GM19455 (cell line): ENCODE data around the gene GPR42.
"Not testable (repeated sequence)": the region's sequence is repeated elsewhere in the genome, so short reads cannot be mapped to it uniquely, and the experiment has no call there.

Experiments
- ATAC-seq: cut with Tn5 transposase; IDR thresholded peaks from one replicate; pipeline ENCODE4 v1.9.1; 2021; ENCODE audit not compliant: unreplicated experiment

Gene GPR42

DNA sequence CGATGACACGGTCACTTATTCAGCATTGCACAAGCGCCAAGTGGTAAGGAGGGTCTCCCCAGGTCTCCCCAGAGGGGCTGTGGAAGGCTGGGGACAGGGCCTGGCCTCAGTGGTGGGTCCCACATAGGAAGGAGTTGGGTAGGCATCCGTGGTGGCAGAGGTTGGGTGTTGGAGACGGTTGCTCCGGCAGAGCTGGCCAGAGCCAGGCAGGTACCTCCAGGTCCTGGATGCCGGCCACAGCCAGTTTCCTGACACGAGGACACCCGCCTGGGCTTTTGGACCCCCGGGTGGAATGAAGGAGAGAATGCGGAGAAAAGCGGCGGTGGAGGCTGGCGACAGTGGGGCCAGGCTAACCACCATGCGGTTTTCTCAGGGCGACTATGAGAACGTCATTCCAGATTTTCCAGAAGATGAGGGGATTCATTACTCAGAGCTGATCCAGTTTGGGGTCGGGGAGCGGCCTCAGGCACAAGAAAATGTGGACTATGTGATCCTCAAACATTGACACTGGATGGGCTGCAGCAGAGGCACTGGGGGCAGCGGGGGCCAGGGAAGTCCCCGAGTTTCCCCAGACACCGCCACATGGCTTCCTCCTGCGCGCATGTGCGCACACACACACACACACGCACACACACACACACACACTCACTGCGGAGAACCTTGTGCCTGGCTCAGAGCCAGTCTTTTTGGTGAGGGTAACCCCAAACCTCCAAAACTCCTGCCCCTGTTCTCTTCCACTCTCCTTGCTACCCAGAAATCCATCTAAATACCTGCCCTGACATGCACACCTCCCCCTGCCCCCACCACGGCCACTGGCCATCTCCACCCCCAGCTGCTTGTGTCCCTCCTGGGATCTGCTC, 24.4 kb upstream of the GPR42 start:
- ATAC-seq, result no peak

DNA sequence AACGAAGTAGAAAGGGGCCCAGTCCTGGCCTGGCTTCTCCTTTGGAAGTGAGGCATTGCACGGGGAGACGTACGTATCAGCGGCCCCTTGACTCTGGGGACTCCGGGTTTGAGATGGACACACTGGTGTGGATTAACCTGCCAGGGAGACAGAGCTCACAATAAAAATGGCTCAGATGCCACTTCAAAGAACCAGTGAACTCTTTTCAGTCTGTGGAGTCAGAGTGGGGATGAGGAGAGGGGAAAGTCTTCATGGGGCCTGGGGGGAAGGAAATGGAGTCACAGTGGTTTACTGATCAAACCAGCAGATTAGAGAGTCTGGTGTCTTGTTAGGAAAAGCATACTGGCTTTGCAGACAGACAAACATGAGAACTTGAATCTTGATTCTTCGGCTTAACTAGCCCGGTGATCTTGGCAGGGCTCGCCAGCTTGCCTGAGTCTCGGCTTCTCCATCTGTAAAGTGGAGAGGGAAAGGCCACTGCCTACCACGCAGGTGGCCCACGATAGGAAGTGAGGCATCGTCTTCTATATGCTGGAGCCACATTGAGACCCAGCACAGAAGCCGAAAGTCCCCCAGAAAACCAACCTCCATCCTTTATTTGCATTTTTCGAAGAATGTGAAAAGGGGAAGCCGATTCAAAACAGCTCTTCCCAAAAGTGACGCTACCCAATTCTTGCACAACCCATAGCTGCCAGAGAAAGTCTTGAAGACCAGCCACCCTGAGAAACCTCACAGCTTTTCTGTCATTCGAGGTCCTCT, 23.5 kb upstream of the GPR42 start, which contains the start of gene FFAR1:
FFAR1 (plus strand) TSS at position 732 of the 759 bp plus-strand sequence. CDS start 3,650 bp downstream, outside the sequence.
- ATAC-seq, result peak; percentile 54

DNA sequence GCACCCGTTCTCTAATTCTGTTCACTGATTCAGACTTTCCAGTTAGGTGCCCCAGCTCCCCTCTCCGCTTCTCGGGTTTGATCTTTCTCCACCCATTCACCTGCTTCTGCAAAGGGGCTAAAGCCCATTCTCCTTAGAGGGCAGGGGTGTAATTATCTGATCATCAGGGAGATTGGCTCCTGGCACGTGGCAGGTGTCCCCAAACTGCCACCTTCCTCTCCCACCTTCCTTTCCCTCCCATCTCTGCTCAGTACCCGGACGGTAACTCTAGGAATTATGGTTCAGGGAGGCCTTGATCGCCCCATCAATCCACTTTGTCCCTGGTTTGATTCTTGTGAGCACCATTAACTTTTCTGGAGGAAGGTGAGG, 23.0 kb upstream of the GPR42 start:
- no peak for ATAC-seq

GRCh38 chr19:35348911-35349611, 21.8 kb upstream of the GPR42 start:
- no peak for ATAC-seq

GRCh38 chr19:35349614-35350521, 21.0 kb upstream of the GPR42 start:
- no peak for ATAC-seq

DNA sequence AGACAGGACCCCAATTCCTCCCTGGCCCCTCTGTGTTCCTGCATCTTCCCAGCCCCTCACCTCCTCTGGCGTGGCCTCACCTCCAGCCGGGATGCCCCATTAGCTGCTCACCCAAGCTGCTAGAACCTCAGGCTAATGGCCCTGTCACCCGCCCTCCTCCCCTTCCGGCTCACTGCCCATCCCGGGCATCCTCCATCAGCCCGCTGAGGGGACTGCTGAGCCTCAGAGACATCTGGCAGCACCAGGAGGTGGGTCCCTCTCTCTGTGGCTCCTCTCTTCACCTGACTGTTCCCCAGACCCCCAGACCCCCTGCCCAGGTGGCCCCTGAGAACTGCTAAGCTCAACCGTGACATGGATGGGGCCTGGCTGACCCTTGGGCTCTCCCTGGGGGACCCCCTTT, 20.3 kb upstream of the GPR42 start:
- no peak for ATAC-seq

GRCh38 chr19:35351411-35352176, 19.3 kb upstream of the GPR42 start:
- ATAC-seq, result no peak

DNA sequence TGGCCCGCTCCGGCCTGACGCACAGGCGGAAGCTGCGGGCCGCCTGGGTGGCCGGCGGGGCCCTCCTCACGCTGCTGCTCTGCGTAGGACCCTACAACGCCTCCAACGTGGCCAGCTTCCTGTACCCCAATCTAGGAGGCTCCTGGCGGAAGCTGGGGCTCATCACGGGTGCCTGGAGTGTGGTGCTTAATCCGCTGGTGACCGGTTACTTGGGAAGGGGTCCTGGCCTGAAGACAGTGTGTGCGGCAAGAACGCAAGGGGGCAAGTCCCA, 18.8 kb upstream of the GPR42 start:
- ATAC-seq, result no peak

GRCh38 chr19:35352448-35353304, 18.2 kb upstream of the GPR42 start:
- ATAC-seq, result no peak

DNA sequence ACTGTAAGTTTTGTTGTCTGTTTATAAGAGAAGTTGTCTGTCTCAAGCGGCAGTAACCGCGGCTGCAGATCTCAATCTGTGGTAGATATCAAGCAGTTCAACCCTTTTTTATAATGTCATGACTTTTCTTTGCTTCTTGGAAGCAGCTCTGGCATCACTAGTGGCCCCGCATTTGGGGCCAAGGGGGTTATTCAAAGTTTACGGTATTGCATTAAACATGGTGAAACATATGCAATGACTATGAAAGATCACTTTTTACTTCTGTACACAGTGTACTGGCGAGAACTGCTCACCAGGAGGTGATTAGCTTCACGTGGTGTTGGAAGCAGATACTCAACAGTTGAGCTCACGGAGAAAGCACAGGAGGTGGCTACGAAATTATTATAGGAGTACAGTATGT, 17.2 kb upstream of the GPR42 start:
- no peak for ATAC-seq

- no peak for ATAC-seq
These were observed 16.0 kb upstream of the GPR42 start for GRCh38 chr19:35354898-35355297.

- no peak for ATAC-seq
These were observed 14.9 kb upstream of the GPR42 start for GRCh38 chr19:35355791-35356460.

DNA sequence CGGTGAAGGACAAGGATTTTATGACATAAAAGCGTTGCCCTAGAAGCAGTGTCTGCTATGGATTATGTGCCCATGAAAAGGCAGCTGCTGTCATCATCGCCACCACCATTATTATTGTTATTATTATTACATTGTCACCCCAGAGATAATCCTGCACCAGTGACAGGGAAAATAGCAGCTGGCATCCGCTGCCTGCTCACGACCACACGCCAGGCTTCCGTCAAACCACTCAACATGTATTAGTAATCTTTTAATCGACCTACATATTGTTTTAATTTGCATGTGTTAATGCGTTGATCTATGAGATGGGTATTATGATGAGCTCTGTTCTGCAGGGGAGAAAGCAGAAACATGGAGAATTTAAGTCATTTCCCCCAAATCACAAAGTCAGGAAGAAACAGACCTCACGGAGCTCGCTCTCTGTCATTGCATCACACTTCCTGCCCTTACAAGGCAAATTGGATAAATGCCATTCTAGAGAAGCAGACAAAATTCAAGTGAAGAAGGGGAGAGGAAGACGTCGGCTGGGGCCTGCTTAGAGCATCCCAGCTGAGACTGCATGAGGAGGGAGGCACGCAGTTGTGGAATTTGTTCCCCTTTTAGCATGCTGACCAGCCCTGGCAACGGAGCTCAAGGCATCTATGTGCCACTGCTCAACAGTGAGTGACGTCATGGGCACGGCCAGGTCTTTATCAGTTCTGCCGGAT, 12.8 kb upstream of the GPR42 start, which contains the start of gene FFAR3:
FFAR3 (plus strand) TSS at position 594 of the 707 bp plus-strand sequence. CDS start 431 bp downstream, outside the sequence.
- no peak for ATAC-seq

DNA sequence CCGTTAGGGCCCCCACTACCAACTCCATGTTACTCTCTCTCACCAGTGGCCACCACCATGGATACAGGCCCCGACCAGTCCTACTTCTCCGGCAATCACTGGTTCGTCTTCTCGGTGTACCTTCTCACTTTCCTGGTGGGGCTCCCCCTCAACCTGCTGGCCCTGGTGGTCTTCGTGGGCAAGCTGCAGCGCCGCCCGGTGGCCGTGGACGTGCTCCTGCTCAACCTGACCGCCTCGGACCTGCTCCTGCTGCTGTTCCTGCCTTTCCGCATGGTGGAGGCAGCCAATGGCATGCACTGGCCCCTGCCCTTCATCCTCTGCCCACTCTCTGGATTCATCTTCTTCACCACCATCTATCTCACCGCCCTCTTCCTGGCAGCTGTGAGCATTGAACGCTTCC, 12.0 kb upstream of the GPR42 start:
- ATAC-seq, result not testable (repeated sequence)

- ATAC-seq, result not testable (repeated sequence)
These were observed 11.5 kb upstream of the GPR42 start for GRCh38 chr19:35359395-35359794.

DNA sequence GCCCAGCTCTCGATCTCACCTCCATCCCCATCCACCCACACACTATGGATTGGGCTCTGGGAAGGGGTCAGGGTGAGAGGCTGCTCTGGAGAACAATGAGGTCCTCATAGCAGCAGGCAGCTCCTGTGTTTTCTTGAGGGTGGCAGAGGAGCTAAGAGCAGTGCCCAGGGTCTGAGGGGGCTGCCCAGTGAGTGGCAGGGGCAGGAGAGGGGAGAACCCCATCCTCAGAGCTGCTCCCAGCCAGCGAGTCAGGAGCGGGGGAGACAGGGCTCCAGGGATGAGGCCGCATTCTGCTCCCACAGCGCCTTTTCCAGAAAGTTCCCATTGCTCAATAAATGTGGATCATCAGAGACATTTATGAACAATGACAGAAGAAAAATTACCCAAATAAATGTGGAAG, 10.8 kb upstream of the GPR42 start:
- ATAC-seq, result not testable (repeated sequence)

DNA sequence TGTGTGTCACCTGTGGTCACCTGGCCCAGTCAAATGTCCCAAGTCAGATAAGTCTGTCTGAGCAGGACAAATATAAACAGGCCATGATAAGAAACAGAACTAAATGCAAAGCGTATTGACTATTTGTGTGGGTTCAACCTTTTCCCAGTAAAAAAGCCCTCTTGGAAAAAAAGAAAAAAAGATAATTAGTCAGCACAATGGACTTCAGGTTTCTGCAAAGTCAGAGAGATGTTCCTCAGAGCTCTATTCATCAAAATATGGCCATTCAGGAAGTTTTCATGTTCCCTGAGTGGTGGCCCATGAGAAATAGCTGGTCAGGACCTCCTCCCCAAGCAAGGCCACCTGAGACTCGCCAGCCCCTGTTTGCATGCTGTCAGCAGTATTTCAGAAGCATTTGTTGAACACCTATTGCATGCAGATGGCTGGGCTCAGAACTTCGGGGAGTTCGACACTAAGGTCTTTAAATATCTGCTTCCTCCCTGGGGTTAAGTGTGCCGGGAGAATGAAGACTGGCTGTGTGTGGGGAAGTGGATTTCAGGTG, 9.9 kb upstream of the GPR42 start:
- no peak for ATAC-seq
